Activated CD8-positive, alpha-beta T cell treated with anti-CD3 and anti-CD28 coated beads, Interleukin-2, amount 10 ng/mL, durations not matched to agents 7 days and 5 days (primary cell): Measurements from ENCODE around the gene PRR20G. TPM values are rescaled to one million over a fixed set of nuclear protein-coding genes. Genes with fewer than 3 reads are reported as not detected.

Source experiments
- ATAC-seq: fragments of 150-1000 bp; cut with Tn5 transposase; one replicate; pipeline ENCODE4 v1.10.0; 2021; ENCODE audit warnings: moderate library complexity
- CTCF ChIA-PET: fragments of 350-600 bp; sonication (Branson Sonifier 250); formaldehyde crosslinking; loops from one replicate; lab custom pipeline; 2021; ENCODE audit warnings: antibody characterized with exemption; lab: Charles Lee
- POLR2A ChIA-PET: fragments of 350-600 bp; sonication (Branson Sonifier 250); formaldehyde crosslinking; loops from one replicate; lab custom pipeline; 2021; ENCODE audit warnings: antibody characterized with exemption; lab: Charles Lee
- DNase-seq: peaks from one replicate; pipeline ENCODE4 v3.0.0-alpha.2; 2020
- H3K27ac Mint-ChIP-seq: one replicate; pipeline ENCODE4 v1.8.0; 2021; ENCODE audit warnings: mild to moderate bottlenecking, mixed read lengths
- H3K27me3 Mint-ChIP-seq: one replicate; pipeline ENCODE4 v1.8.0; 2021; ENCODE audit warnings: low read depth, mixed read lengths
- H3K36me3 Mint-ChIP-seq: one replicate; pipeline ENCODE4 v1.8.0; 2021; ENCODE audit warnings: low read depth, mixed read lengths
- H3K4me1 Mint-ChIP-seq: one replicate; pipeline ENCODE4 v1.8.0; 2021; ENCODE audit warnings: low read depth, mixed read lengths
- H3K4me3 Mint-ChIP-seq: one replicate; pipeline ENCODE4 v1.8.0; 2021; ENCODE audit warnings: mild to moderate bottlenecking, mixed read lengths
- H3K9me3 Mint-ChIP-seq: one replicate; pipeline ENCODE4 v1.8.0; 2022; ENCODE audit warnings: mixed read lengths; ENCODE audit not compliant: insufficient read depth
- total RNA-seq, 2 experiments: library from RNA; stranded (reverse); gene quantifications; one replicate each; pipeline ENCODE4 v1.2.3, GENCODE V29; 2021

PRR20G gene
- total RNA-seq, 2 experiments from 2014 or later: not detected

GRCh38 chr3:127260826-127261555 is 26.9 kb downstream of the PRR20G start:
- Mint-ChIP-seq H3K4me3 (no peak overlapping the region), H3K27me3 (no peaks in the 10 kb centered on the region), H3K27ac (no peak overlapping the region), H3K36me3 (no peaks in the 10 kb centered on the region), H3K4me1 (no peaks in the 10 kb centered on the region), H3K9me3 (no peaks in the 10 kb centered on the region)
- CTCF ChIA-PET: no interaction called here
- DNase-seq (no peak), ATAC-seq (no peak)
- POLR2A ChIA-PET: no interaction called here

GRCh38 chr3:127260416-127260815 is 27.4 kb downstream of the PRR20G start:
- ChIA-PET POLR2A (no interaction called here), CTCF (no interaction called here)
- ATAC-seq: no peak
- DNase-seq: no peak
- Mint-ChIP-seq H3K9me3 (no peaks in the 10 kb centered on the region), H3K27me3 (no peaks in the 10 kb centered on the region), H3K4me1 (no peaks in the 10 kb centered on the region), H3K27ac (no peak overlapping the region), H3K4me3 (no peak overlapping the region), H3K36me3 (no peaks in the 10 kb centered on the region)

- DNase-seq (no peak), ATAC-seq (no peak)
- Mint-ChIP-seq H3K27me3 (no peaks in the 10 kb centered on the region), H3K4me3 (no peak overlapping the region), H3K27ac (no peak overlapping the region), H3K4me1 (no peaks in the 10 kb centered on the region), H3K36me3 (no peaks in the 10 kb centered on the region), H3K9me3 (no peaks in the 10 kb centered on the region)
- CTCF ChIA-PET: no interaction called here
- POLR2A ChIA-PET: interaction anchor here (1.5 kb wide), 1 partner anchor 42 kb away, joined by 4 read pairs; no protein-coding TSS in a partner anchor
Measured at GRCh38 chr3:127259882-127260281, 28.0 kb downstream of the PRR20G start.

GRCh38 chr3:127258733-127259132 is 29.1 kb downstream of the PRR20G start:
- Mint-ChIP-seq H3K36me3 (no peaks in the 10 kb centered on the region), H3K27me3 (no peaks in the 10 kb centered on the region), H3K4me1 (no peaks in the 10 kb centered on the region), H3K27ac (no peak overlapping the region), H3K4me3 (no peak overlapping the region), H3K9me3 (no peaks in the 10 kb centered on the region)
- ChIA-PET POLR2A (interaction anchor here (1.5 kb wide), 1 partner anchor 41 kb away, joined by 4 read pairs; no protein-coding TSS in a partner anchor), CTCF (no interaction called here)
- ATAC-seq (no peak), DNase-seq (no peak)

GRCh38 chr3:127257351-127257750 is 30.5 kb downstream of the PRR20G start:
- Mint-ChIP-seq H3K4me3 (no peak overlapping the region), H3K9me3 (no peaks in the 10 kb centered on the region), H3K4me1 (no peaks in the 10 kb centered on the region), H3K27ac (no peak overlapping the region), H3K27me3 (no peaks in the 10 kb centered on the region), H3K36me3 (no peaks in the 10 kb centered on the region)
- no peak for DNase-seq
- ChIA-PET POLR2A (no interaction called here), CTCF (no interaction called here)
- ATAC-seq: no peak

- ChIA-PET POLR2A (no interaction called here), CTCF (no interaction called here)
- Mint-ChIP-seq H3K4me3 (no peak overlapping the region), H3K36me3 (no peaks in the 10 kb centered on the region), H3K27ac (no peak overlapping the region), H3K4me1 (no peaks in the 10 kb centered on the region), H3K27me3 (no peaks in the 10 kb centered on the region), H3K9me3 (no peaks in the 10 kb centered on the region)
- DNase-seq (no peak), ATAC-seq (no peak)
Measured at GRCh38 chr3:127256733-127257271, 31.0 kb downstream of the PRR20G start.

- H3K36me3 Mint-ChIP-seq: no peaks in the 10 kb centered on the region
- H3K9me3 Mint-ChIP-seq: no peaks in the 10 kb centered on the region
- DNase-seq (no peak), ATAC-seq (no peak)
- no peak overlapping the region for H3K4me3 Mint-ChIP-seq
- H3K4me1 Mint-ChIP-seq: no peaks in the 10 kb centered on the region
- H3K27ac Mint-ChIP-seq: no peak overlapping the region
- no peaks in the 10 kb centered on the region for H3K27me3 Mint-ChIP-seq
- CTCF ChIA-PET: no interaction called here
- POLR2A ChIA-PET: no interaction called here
Measured at GRCh38 chr3:127256138-127256537, 31.7 kb downstream of the PRR20G start.

- H3K36me3 Mint-ChIP-seq: no peaks in the 10 kb centered on the region
- no peak overlapping the region for H3K4me3 Mint-ChIP-seq
- ATAC-seq: no peak
- no peaks in the 10 kb centered on the region for H3K27me3 Mint-ChIP-seq
- POLR2A ChIA-PET: interaction anchor here (0.8 kb wide), 1 partner anchor 9 kb away, joined by 3 read pairs; no protein-coding TSS in a partner anchor
- CTCF ChIA-PET: no interaction called here
- no peak for DNase-seq
- H3K4me1 Mint-ChIP-seq: no peaks in the 10 kb centered on the region
- H3K9me3 Mint-ChIP-seq: no peaks in the 10 kb centered on the region
- no peak overlapping the region for H3K27ac Mint-ChIP-seq
Measured at GRCh38 chr3:127255516-127255915, 32.3 kb downstream of the PRR20G start.

GRCh38 chr3:127254730-127255129 is 33.1 kb downstream of the PRR20G start:
- CTCF ChIA-PET: no interaction called here
- no peak for DNase-seq
- no peaks in the 10 kb centered on the region for H3K9me3 Mint-ChIP-seq
- no peak for ATAC-seq
- no peak overlapping the region for H3K4me3 Mint-ChIP-seq
- H3K4me1 Mint-ChIP-seq: no peaks in the 10 kb centered on the region
- H3K27ac Mint-ChIP-seq: no peak overlapping the region
- no peaks in the 10 kb centered on the region for H3K27me3 Mint-ChIP-seq
- H3K36me3 Mint-ChIP-seq: no peaks in the 10 kb centered on the region
- POLR2A ChIA-PET: no interaction called here

GRCh38 chr3:127254033-127254644 is 33.7 kb downstream of the PRR20G start:
- Mint-ChIP-seq H3K36me3 (no peaks in the 10 kb centered on the region), H3K27ac (no peak overlapping the region), H3K27me3 (no peaks in the 10 kb centered on the region), H3K9me3 (no peaks in the 10 kb centered on the region), H3K4me3 (no peak overlapping the region), H3K4me1 (no peaks in the 10 kb centered on the region)
- ATAC-seq (no peak), DNase-seq (no peak)
- ChIA-PET POLR2A (no interaction called here), CTCF (no interaction called here)

GRCh38 chr3:127253491-127253890 is 34.4 kb downstream of the PRR20G start:
- no peaks in the 10 kb centered on the region for H3K4me1 Mint-ChIP-seq
- DNase-seq (no peak), ATAC-seq (no peak)
- peaks cover 1% of the 10 kb centered on the region for H3K9me3 Mint-ChIP-seq
- no peak overlapping the region for H3K4me3 Mint-ChIP-seq
- no peaks in the 10 kb centered on the region for H3K27me3 Mint-ChIP-seq
- no peak overlapping the region for H3K27ac Mint-ChIP-seq
- CTCF ChIA-PET: no interaction called here
- H3K36me3 Mint-ChIP-seq: peaks cover 2% of the 10 kb centered on the region
- POLR2A ChIA-PET: no interaction called here

- H3K4me3 Mint-ChIP-seq: no peak overlapping the region
- no peaks in the 10 kb centered on the region for H3K4me1 Mint-ChIP-seq
- peaks cover 11% of the 10 kb centered on the region for H3K9me3 Mint-ChIP-seq
- ATAC-seq (no peak), DNase-seq (no peak)
- ChIA-PET CTCF (no interaction called here), POLR2A (no interaction called here)
- no peaks in the 10 kb centered on the region for H3K27me3 Mint-ChIP-seq
- peaks cover 3% of the 10 kb centered on the region for H3K36me3 Mint-ChIP-seq
- no peak overlapping the region for H3K27ac Mint-ChIP-seq
Measured at GRCh38 chr3:127252446-127252845, 35.4 kb downstream of the PRR20G start.
